A549 (cell line): ENCODE measurements around the gene RADX. TPM values are rescaled to one million over a fixed set of nuclear protein-coding genes. Genes with fewer than 3 reads are reported as not detected.

ENCODE experiments used
- ATAC-seq, 2 experiments: fragments of 200-7000 bp in 1 of 2; fragments of >200 bp in 1 of 2; cut with Nextera tagmentation in 1 of 2; cut with Tn5 transposase in 1 of 2; 3 replicates each; pipeline versions ENCODE4 v1.8.0 to v1.9.1; 2018 to 2020; ENCODE audit warnings: mild to moderate bottlenecking in 1 of 2, moderate library complexity in 1 of 2
- CTCF ChIA-PET: fragments of 300-600 bp; sonication (Branson Sonifier 250); formaldehyde crosslinking; extraction: SDS; loops from one replicate; lab custom pipeline; 2021; ENCODE audit warnings: antibody characterized with exemption, inconsistent platforms; lab: Yijun Ruan, JAX
- POLR2A ChIA-PET: fragments of 350-600 bp; formaldehyde crosslinking; extraction: SDS; loops from one replicate; lab custom pipeline; 2021; ENCODE audit warnings: antibody characterized with exemption, inconsistent platforms; lab: Yijun Ruan, JAX
- DNase-seq, 2 experiments: peaks; one replicate each; pipeline versions ENCODE4 v3.0.0 to v3.0.0-alpha.2; 2011 to 2016; ENCODE audit warnings: low read depth in 1 of 2, low spot score in 1 of 2
- FAIRE-seq: peaks from 2 replicates; lab custom pipeline; 2011; peaks lifted over from hg19 to GRCh38; lab: Jason Lieb, UNC
- H3K27ac ChIP-seq, 2 experiments: fragments of >200 bp; sonication (Bioruptor Twin); formaldehyde crosslinking; 3 replicates each; pipeline ENCODE4 v1.5.1; 2016 to 2017
- H3K4me1 ChIP-seq: fragments of >200 bp; sonication (Bioruptor Twin); formaldehyde crosslinking; 3 replicates; pipeline ENCODE4 v1.6.1; 2016
- H3K4me2 ChIP-seq: fragments of >200 bp; sonication (Bioruptor Twin); formaldehyde crosslinking; 3 replicates; pipeline ENCODE4 v1.6.1; 2016
- H3K4me3 ChIP-seq: fragments of >200 bp; sonication (Bioruptor Twin); formaldehyde crosslinking; 3 replicates; pipeline ENCODE4 v1.5.1; 2016
- H3K9me3 ChIP-seq: fragments of >200 bp; sonication (Bioruptor Twin); formaldehyde crosslinking; 3 replicates; pipeline ENCODE4 v1.6.1; 2016
- ATOH8 ChIP-seq: fragments of 250-450 bp; sonication (Bioruptor Pico); IDR thresholded peaks from 2 replicates; pipeline ENCODE4 v1.5.0; 2020; ENCODE audit warnings: low read depth, mild to moderate bottlenecking, moderate library complexity
- CBX8 ChIP-seq: fragments of 200-600 bp; sonication (generic); IDR thresholded peaks from 2 replicates; pipeline ENCODE4 v1.6.1; 2016
- CTCF ChIP-seq: fragments of >200 bp; sonication (Bioruptor Twin); formaldehyde crosslinking; IDR thresholded peaks from 3 replicates; pipeline ENCODE4 v1.5.1; 2016
- ESRRA ChIP-seq: fragments of 150-350 bp; IDR thresholded peaks from 2 replicates; pipeline ENCODE4 v1.6.1; 2014; ENCODE audit warnings: mild to moderate bottlenecking, low read length, borderline replicate concordance
- FOSB ChIP-seq: fragments of 250-450 bp; sonication (Bioruptor Pico); IDR thresholded peaks from 2 replicates; pipeline ENCODE4 v1.5.0; 2020; ENCODE audit warnings: mild to moderate bottlenecking, moderate library complexity
- FOSL2 ChIP-seq, 2 experiments: fragments of 450-650 bp in 1 of 2; fragments of >200 bp in 1 of 2; sonication (Bioruptor Twin) in 1 of 2; formaldehyde crosslinking; IDR thresholded peaks; 2 replicates each; pipeline versions ENCODE4 v1.5.0 to v1.6.1; 2016 to 2020; ENCODE audit warnings: mild to moderate bottlenecking in 1 of 2, moderate library complexity in 1 of 2
- HEYL ChIP-seq: fragments of 250-450 bp; sonication (Bioruptor Pico); IDR thresholded peaks from 2 replicates; pipeline ENCODE4 v1.8.0; 2021; ENCODE audit warnings: mild to moderate bottlenecking, moderate library complexity
- JUNB ChIP-seq: fragments of >200 bp; sonication (Bioruptor Twin); formaldehyde crosslinking; IDR thresholded peaks from 2 replicates; pipeline ENCODE4 v1.6.1; 2016
- KDM1A ChIP-seq: fragments of 200-600 bp; sonication (generic); IDR thresholded peaks from 2 replicates; pipeline ENCODE4 v1.6.1; 2016; ENCODE audit warnings: low read depth, mild to moderate bottlenecking
- KDM5A ChIP-seq: fragments of 200-600 bp; sonication (generic); IDR thresholded peaks from 2 replicates; pipeline ENCODE4 v1.6.1; 2016; ENCODE audit warnings: antibody characterized with exemption, mild to moderate bottlenecking
- MAFK ChIP-seq: fragments of 450-650 bp; IDR thresholded peaks from 2 replicates; pipeline ENCODE4 v1.6.1; 2014; ENCODE audit not compliant: partially characterized antibody
- RNF2 ChIP-seq: fragments of 200-600 bp; sonication (generic); IDR thresholded peaks from 2 replicates; pipeline ENCODE4 v1.6.1; 2016; ENCODE audit warnings: low read depth, mild to moderate bottlenecking, antibody characterized with exemption, moderate library complexity, borderline replicate concordance
- TFCP2L1 ChIP-seq: fragments of 250-450 bp; sonication (Bioruptor Pico); IDR thresholded peaks from 2 replicates; pipeline ENCODE4 v1.5.0; 2021; ENCODE audit warnings: mild to moderate bottlenecking
- USF2 ChIP-seq: fragments of 450-650 bp; IDR thresholded peaks from 2 replicates; pipeline ENCODE4 v1.6.1; 2014; ENCODE audit warnings: antibody characterized with exemption
- ZC3H11A ChIP-seq: fragments of 450-650 bp; IDR thresholded peaks from 2 replicates; pipeline ENCODE4 v1.6.1; 2014; ENCODE audit warnings: antibody characterized with exemption, mild to moderate bottlenecking
- ZNF302 ChIP-seq: fragments of 250-450 bp; sonication (Bioruptor Pico); IDR thresholded peaks from 2 replicates; pipeline ENCODE4 v1.9.0; 2021; ENCODE audit warnings: inconsistent platforms, mild to moderate bottlenecking, moderate library complexity
- ZSCAN20 ChIP-seq: fragments of 250-450 bp; sonication (Bioruptor Pico); IDR thresholded peaks from 2 replicates; pipeline ENCODE4 v1.8.0; 2022; ENCODE audit warnings: mild to moderate bottlenecking, moderate library complexity
- WGBS: methylation state at CpG from one replicate; pipeline ENCODE4 v1.1.6; 2017; ENCODE audit errors: missing lambda C conversion rate; 5-methylcytosine and 5-hydroxymethylcytosine counted together
- polyA plus RNA-seq, 4 experiments: library from polyadenylated mRNA; depleted of rRNA in 3 of 4; stranded (reverse); fragments of >200 nt; fragmentation: RNase III in 1 of 4; extraction: RNeasy Plus Mini Kit Qiagen cat#74134 plus additional on column Dnase treatment in 1 of 4; gene quantifications; 2 replicates in 3 of 4; 3 replicates in 1 of 4; pipeline ENCODE4 v1.2.3, GENCODE V29; 2011 to 2017
- TF ChIP-seq, protein P1 (sequence below): fragments of >200 bp; sonication (Bioruptor Twin); formaldehyde crosslinking; IDR thresholded peaks from 2 replicates; pipeline ENCODE4 v1.6.1; 2016

RADX gene
- polyA plus RNA-seq, 2 of the 4 experiments (the other 2 are of a cell fraction) = 0.12 to 0.25 TPM

GRCh38 chrX:106707771-106708454 lies 96.1 kb downstream of the RADX start:
- Histone ChIP-seq H3K4me1 (peaks cover 13% of the 10 kb centered on the region), H3K4me3 (no peak overlapping the region), H3K27ac (peak overlapping the region; percentile 32; a peak in 1 of 6 replicates), H3K4me2 (peak overlapping the region; percentile 40), H3K9me3 (no peaks in the 10 kb centered on the region)
- ChIA-PET POLR2A (no interaction called here), CTCF (interaction anchor here (0.7 kb wide), 1 partner anchor 11 kb away, joined by 3 read pairs; no protein-coding TSS in a partner anchor)
- ATAC-seq = peak; percentile 99
- TF ChIP-seq FOSL2 (IDR thresholded peaks at IDR 0.05) (no peak), FOSL2 (CRISPR knock-in tag; IDR thresholded peaks at IDR 0.05) (peak; percentile 29; the same call in 1 of the 2 replicates), CBX8 (no peak), HEYL (no peak), JUNB (peak; percentile 67)
- WGBS = 10% methylated on average over 3 of the region's 3 CpGs
- peak; percentile 21 to 55 for DNase-seq
- FAIRE-seq = peak; percentile 98

- POLR2A ChIA-PET = no interaction called here
- Histone ChIP-seq H3K27ac (no peak overlapping the region), H3K9me3 (no peaks in the 10 kb centered on the region), H3K4me2 (no peak overlapping the region), H3K4me1 (peaks cover 13% of the 10 kb centered on the region), H3K4me3 (no peak overlapping the region)
- DNase-seq (no peak), ATAC-seq (no peak), FAIRE-seq (no peak)
- CTCF ChIA-PET = no interaction called here
- no peak for TF ChIP-seq CBX8
- TF ChIP-seq RNF2 = no peak
- TF ChIP-seq JUNB = no peak
- TF ChIP-seq USF2 = no peak
- no peak for TF ChIP-seq KDM1A
- TF ChIP-seq ZC3H11A = no peak
- TF ChIP-seq ZSCAN20 (CRISPR knock-in tag) = no peak
- no peak for TF ChIP-seq ATOH8 (CRISPR knock-in tag)
- no peak for TF ChIP-seq ESRRA
- no peak for TF ChIP-seq CTCF
- TF ChIP-seq, protein P1, sequence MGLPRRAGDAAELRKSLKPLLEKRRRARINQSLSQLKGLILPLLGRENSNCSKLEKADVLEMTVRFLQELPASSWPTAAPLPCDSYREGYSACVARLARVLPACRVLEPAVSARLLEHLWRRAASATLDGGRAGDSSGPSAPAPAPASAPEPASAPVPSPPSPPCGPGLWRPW = no peak
- TF ChIP-seq KDM5A = no peak
- TF ChIP-seq FOSB (CRISPR knock-in tag) = no peak
Observed at GRCh38 chrX:106710771-106711170, 99.0 kb downstream of the RADX start.

DNA sequence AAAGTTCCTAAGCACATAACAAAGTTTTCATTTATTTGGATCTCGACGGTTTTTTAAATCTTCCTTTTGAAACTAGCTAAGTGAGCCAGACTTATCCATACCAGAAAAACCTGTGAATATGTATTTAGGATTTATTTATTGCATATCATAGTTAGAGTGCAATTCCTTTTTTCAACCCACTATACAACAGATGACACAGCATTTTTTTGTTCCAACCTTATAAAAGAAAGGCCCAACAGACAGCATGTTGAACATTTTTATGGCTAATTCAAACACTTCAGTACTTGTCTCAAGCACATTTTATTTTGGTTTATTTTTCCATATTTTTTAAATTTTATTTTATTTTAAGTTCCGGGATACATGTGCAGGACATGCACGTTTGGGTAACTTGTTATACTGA lies 99.6 kb downstream of the RADX start:
- FAIRE-seq = no peak

More for the DNA sequence above, 99.6 kb downstream of the RADX start:
- DNase-seq (no peak), ATAC-seq (no peak)
- CTCF ChIA-PET = no interaction called here
- H3K4me1 ChIP-seq = peaks cover 13% of the 10 kb centered on the region
- no peak overlapping the region for H3K4me3 ChIP-seq
- H3K4me2 ChIP-seq = no peak overlapping the region
- POLR2A ChIA-PET = no interaction called here
- no peak overlapping the region for H3K27ac ChIP-seq
- 83% methylated on average over 4 of the region's 4 CpGs for WGBS
- H3K9me3 ChIP-seq = no peaks in the 10 kb centered on the region
- TF ChIP-seq CBX8 = no peak
- TF ChIP-seq ESRRA = no peak
- TF ChIP-seq TFCP2L1 (CRISPR knock-in tag) = no peak
- peak; percentile 71 for TF ChIP-seq MAFK
- TF ChIP-seq ZNF302 (CRISPR knock-in tag) = no peak
